ENCODE measurements around the gene FUT3.

Gene FUT3

GRCh38 chr19:5817218-5817617, 34.0 kb downstream of the FUT3 start:
- H3K4me3 ChIP-seq (ENCODE audit: insufficient read depth, low read length, poor library complexity, severe bottlenecking) = no peak overlapping the region
- no peak overlapping the region for H3K9ac ChIP-seq (ENCODE audit: low read length)
- no peaks in the 10 kb centered on the region for H3K9me3 ChIP-seq (ENCODE audit: insufficient read depth, low read length)
- no peak overlapping the region for H2AFZ ChIP-seq (ENCODE audit: low read depth, low read length, severe bottlenecking)
- no peak overlapping the region for H3K4me2 ChIP-seq (ENCODE audit: low read depth, low read length, poor library complexity, severe bottlenecking)
- H3K27me3 ChIP-seq (ENCODE audit: low read length) = no peaks in the 10 kb centered on the region
- H3F3A ChIP-seq (ENCODE audit: insufficient read depth) = no peaks in the 10 kb centered on the region
- H3K79me2 ChIP-seq (ENCODE audit: insufficient read depth, low read length) = no peaks in the 10 kb centered on the region
- TF ChIP-seq EZH2phosphoT487 (conservative IDR thresholded peaks at IDR 0.05; ENCODE audit: low read length) = no peak
- TF ChIP-seq, protein P1, sequence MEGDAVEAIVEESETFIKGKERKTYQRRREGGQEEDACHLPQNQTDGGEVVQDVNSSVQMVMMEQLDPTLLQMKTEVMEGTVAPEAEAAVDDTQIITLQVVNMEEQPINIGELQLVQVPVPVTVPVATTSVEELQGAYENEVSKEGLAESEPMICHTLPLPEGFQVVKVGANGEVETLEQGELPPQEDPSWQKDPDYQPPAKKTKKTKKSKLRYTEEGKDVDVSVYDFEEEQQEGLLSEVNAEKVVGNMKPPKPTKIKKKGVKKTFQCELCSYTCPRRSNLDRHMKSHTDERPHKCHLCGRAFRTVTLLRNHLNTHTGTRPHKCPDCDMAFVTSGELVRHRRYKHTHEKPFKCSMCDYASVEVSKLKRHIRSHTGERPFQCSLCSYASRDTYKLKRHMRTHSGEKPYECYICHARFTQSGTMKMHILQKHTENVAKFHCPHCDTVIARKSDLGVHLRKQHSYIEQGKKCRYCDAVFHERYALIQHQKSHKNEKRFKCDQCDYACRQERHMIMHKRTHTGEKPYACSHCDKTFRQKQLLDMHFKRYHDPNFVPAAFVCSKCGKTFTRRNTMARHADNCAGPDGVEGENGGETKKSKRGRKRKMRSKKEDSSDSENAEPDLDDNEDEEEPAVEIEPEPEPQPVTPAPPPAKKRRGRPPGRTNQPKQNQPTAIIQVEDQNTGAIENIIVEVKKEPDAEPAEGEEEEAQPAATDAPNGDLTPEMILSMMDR (IDR thresholded peaks at IDR 0.05; ENCODE audit: insufficient read depth, low read length, poor library complexity, severe bottlenecking) = no peak
- no peak overlapping the region for H3K27ac ChIP-seq (ENCODE audit: low read depth, low read length)
- no peaks in the 10 kb centered on the region for H3K36me3 ChIP-seq (ENCODE audit: low read length)
- H3K9me2 ChIP-seq (replicated peaks; ENCODE audit: insufficient read depth, low read length) = no peaks in the 10 kb centered on the region
- no peaks in the 10 kb centered on the region for H4K20me1 ChIP-seq (ENCODE audit: low read depth, low read length)

DNA sequence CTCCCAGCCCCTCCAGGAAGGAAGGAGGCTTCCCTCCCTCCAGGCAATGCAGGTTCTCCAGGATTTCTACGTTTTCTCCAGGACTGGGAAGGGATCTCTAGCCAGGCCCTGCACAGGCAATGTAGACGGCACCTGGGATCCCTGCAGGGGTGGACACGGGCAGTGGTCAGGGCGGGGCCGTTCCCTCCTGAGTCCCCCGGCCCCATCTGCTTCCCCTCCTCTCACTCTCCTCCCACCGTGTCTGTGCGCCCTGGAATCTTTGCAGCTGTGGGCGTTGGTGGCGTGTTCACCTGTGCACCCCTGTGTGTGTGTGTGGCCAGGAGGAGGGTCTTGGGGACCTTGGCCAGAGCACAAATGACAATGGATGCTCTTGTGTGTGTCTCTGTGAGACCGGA, 36.4 kb downstream of the FUT3 start:
- no peak overlapping the region for H3K9ac ChIP-seq (ENCODE audit: low read length)
- no peak overlapping the region for H2AFZ ChIP-seq (ENCODE audit: low read depth, low read length, severe bottlenecking)
- no peaks in the 10 kb centered on the region for H3K9me3 ChIP-seq (ENCODE audit: insufficient read depth, low read length)
- H3K27me3 ChIP-seq (ENCODE audit: low read length) = no peaks in the 10 kb centered on the region
- H3K79me2 ChIP-seq (ENCODE audit: insufficient read depth, low read length) = no peaks in the 10 kb centered on the region
- H3K9me2 ChIP-seq (replicated peaks; ENCODE audit: insufficient read depth, low read length) = no peaks in the 10 kb centered on the region
- TF ChIP-seq, protein P1 (IDR thresholded peaks at IDR 0.05; ENCODE audit: insufficient read depth, low read length, poor library complexity, severe bottlenecking) = no peak
- TF ChIP-seq EZH2phosphoT487 (conservative IDR thresholded peaks at IDR 0.05; ENCODE audit: low read length) = no peak
- no peak overlapping the region for H3K4me3 ChIP-seq (ENCODE audit: insufficient read depth, low read length, poor library complexity, severe bottlenecking)
- no peaks in the 10 kb centered on the region for H3F3A ChIP-seq (ENCODE audit: insufficient read depth)
- H3K36me3 ChIP-seq (ENCODE audit: low read length) = no peaks in the 10 kb centered on the region
- H4K20me1 ChIP-seq (ENCODE audit: low read depth, low read length) = no peaks in the 10 kb centered on the region
- H3K27ac ChIP-seq (ENCODE audit: low read depth, low read length) = no peak overlapping the region
- no peak overlapping the region for H3K4me2 ChIP-seq (ENCODE audit: low read depth, low read length, poor library complexity, severe bottlenecking)

DNA sequence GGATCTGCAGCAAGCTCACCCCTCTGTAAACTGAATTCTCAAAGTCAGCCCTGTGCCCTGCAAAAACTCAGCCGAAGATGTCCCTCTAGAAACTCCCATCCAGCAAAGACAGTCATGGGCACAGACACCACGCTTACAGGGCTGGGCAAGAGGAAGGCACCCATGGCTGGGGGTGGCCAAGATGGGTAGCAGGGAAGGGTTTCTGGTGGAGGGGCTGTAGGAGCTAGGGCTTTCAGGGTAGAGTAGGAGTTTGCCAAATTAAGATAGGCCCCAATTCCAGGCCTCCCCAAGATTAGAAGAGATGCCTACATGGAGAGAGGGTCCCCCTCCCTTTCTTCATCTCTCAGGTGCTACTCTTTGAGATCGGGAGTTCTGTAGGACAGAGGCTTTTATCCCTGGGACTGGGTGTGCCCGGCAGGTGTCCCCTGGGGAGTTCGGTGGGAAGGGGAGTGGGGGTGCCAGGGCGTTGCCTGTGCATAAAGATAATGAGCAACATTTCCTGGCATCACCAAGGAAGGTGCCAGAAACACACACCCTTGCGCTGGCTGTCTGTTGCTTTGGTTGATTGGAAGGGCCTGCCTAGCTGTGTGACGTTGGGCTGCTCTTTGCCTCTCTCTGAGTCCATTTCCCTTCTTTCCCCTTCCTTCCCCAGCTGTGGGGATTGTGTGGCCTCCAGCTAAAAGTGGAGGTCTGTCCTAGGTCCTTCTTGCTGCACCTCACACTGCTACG, 37.0 kb downstream of the FUT3 start:
- Histone ChIP-seq H3K36me3 (ENCODE audit: low read length) (no peaks in the 10 kb centered on the region), H3K27me3 (ENCODE audit: low read length) (no peaks in the 10 kb centered on the region), H3K27ac (ENCODE audit: low read depth, low read length) (no peak overlapping the region), H3K9me3 (ENCODE audit: insufficient read depth, low read length) (no peaks in the 10 kb centered on the region), H3K4me2 (ENCODE audit: low read depth, low read length, poor library complexity, severe bottlenecking) (no peak overlapping the region), H3K79me2 (ENCODE audit: insufficient read depth, low read length) (no peaks in the 10 kb centered on the region), H3K4me3 (ENCODE audit: insufficient read depth, low read length, poor library complexity, severe bottlenecking) (no peak overlapping the region), H4K20me1 (ENCODE audit: low read depth, low read length) (no peaks in the 10 kb centered on the region), H2AFZ (ENCODE audit: low read depth, low read length, severe bottlenecking) (no peak overlapping the region), H3F3A (ENCODE audit: insufficient read depth) (no peaks in the 10 kb centered on the region), H3K9me2 (replicated peaks; ENCODE audit: insufficient read depth, low read length) (no peaks in the 10 kb centered on the region), H3K9ac (ENCODE audit: low read length) (no peak overlapping the region)
- TF ChIP-seq EZH2phosphoT487 (conservative IDR thresholded peaks at IDR 0.05; ENCODE audit: low read length) = no peak
- TF ChIP-seq, protein P1 (IDR thresholded peaks at IDR 0.05; ENCODE audit: insufficient read depth, low read length, poor library complexity, severe bottlenecking) = no peak

Measured in SU-DHL-6 (cell line).